NCI-H1436 (cell line): ENCODE results near the gene FBLN2.
"Not testable (repeated sequence)": the region's sequence is repeated elsewhere in the genome, so short reads cannot be mapped to it uniquely, and the experiment has no call there.

Source experiments
- DNase-seq: peaks from one replicate; lab custom pipeline; 2025; lab: John Stamatoyannopoulos, UW

Gene FBLN2

GRCh38 chr3:13513913-13514517 lies 34.9 kb upstream of the FBLN2 start:
- no peak for DNase-seq

DNA sequence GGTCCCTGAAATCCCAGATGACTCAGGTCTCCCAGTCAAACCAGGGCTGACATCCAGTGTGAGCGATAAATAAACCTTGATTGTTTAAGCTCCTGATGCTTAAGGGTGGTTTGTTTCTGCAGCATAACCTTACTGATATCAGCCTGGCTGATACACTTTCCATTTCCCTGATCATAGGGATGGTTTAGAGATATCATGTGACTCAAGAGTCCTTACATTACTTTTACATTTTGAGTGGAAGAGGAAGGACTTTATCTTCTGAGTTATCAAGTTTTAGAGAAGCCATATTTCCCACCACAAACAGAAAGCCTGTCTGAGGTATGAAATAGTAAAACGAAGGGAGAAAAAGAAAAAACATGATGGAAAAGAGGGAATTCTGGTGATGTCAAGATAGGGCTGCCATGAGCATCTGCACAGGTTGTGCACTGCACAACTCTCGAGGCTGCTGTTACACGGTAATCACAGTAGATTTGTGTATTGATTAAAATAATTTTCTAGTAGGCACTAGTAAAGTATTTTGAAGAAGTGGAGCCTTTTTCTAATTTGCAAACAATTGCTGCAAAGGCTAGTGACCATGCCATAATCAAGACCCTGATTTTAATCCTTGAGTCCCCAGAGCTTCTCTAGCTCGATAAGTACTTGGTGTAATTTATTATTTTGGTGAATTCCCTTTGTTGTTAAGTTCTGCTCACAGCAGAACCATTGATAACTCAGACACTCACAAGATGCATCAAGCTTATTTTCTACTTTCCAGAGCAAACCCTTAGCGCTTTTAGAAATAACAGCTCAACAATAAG lies 34.1 kb upstream of the FBLN2 start:
- no peak for DNase-seq

DNA sequence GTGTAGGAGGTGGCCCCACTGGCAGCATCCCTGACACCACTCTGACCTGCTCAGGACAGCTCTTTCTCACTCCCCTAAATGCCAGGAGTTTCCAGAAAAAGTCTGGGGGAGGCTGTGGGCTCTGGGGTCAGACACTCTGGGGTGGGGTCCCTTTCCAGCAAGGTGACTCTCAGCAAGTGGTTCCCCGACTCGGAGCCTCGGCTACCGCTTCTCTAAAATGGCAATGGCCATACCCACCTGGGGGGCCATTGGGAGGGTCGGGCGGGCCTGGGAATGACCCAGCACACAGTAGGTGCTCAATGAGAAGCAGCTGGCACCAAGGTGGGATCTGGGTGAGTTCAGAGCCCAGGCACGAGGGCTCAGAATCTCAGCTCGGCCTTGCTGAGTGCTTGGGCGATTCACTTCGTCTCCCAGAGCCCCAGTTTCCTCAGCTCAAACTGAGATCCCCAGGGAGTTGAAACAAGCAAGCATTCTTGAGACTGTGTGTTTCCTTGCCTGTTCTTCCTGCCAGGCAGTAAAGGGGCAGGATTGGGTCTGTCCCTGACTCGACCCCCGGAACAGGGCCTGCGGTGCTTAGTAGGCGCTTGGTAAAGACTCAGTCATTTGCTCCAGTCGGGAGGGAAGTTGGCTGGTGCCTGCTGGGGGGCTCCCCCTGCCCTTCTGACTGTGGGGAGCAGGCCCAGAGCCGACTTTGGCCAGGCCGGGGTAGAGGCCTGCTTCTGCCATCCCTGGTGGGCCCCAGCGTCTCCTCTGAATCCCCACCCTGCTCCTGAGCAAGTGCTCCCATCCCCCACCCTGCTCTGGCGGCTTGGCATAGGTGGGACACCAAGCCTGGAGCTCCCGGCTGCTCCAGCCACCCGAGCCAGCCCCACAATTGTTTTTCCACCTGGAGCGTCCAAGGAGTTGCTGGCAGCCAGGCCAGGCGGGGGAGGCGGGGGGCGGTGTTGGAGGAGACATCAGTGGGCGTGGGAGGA lies 32.9 kb upstream of the FBLN2 start:
- no peak for DNase-seq

- DNase-seq: no peak
These were observed 32.2 kb upstream of the FBLN2 start for GRCh38 chr3:13516760-13517135.

DNA sequence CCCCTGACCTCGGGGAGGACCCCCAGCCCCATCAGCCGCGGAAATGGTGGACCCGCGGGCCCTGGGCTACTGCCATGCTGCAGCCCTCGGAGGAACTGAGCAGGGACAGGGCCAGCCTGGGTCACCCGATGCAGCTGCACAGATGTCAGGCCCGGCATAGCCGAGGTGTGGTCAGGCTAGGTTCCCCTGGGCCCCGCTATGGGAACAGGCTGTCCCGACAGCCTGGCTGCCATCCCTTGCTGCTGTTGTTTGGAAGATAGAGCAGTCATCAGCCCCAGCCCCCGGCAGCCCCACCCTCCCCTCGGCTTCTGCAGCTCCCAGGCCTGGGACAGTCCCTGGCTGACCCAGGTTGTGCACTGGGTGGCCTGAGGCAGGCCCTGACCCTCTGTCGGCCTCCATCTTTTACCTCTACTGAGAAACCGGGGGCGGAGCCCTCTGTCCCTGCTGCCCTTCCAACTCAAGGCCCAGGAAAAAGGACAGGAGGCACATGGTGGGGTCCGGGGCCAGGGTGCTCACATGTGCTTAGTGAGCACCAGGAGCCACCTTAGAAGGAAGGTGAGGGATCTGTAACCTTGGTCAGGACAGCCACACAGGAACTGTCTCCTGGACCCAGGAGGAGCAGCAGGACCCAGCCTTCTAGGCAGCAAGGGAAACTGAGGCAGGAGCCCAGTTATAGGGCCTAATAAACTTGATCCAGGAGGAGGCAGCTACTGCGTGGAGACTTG lies 31.5 kb upstream of the FBLN2 start:
- no peak for DNase-seq

GRCh38 chr3:13518516-13518953 lies 30.4 kb upstream of the FBLN2 start:
- DNase-seq: no peak

GRCh38 chr3:13519006-13519791 lies 29.7 kb upstream of the FBLN2 start:
- no peak for DNase-seq

- DNase-seq: no peak
These were observed 28.5 kb upstream of the FBLN2 start for GRCh38 chr3:13520326-13520880.

GRCh38 chr3:13521309-13521708 lies 27.6 kb upstream of the FBLN2 start:
- no peak for DNase-seq

GRCh38 chr3:13521749-13522148 lies 27.2 kb upstream of the FBLN2 start:
- not testable (repeated sequence) for DNase-seq

- no peak for DNase-seq
These were observed 26.7 kb upstream of the FBLN2 start for GRCh38 chr3:13522236-13522635.

GRCh38 chr3:13524979-13525669 lies 23.8 kb upstream of the FBLN2 start:
- DNase-seq: no peak

DNA sequence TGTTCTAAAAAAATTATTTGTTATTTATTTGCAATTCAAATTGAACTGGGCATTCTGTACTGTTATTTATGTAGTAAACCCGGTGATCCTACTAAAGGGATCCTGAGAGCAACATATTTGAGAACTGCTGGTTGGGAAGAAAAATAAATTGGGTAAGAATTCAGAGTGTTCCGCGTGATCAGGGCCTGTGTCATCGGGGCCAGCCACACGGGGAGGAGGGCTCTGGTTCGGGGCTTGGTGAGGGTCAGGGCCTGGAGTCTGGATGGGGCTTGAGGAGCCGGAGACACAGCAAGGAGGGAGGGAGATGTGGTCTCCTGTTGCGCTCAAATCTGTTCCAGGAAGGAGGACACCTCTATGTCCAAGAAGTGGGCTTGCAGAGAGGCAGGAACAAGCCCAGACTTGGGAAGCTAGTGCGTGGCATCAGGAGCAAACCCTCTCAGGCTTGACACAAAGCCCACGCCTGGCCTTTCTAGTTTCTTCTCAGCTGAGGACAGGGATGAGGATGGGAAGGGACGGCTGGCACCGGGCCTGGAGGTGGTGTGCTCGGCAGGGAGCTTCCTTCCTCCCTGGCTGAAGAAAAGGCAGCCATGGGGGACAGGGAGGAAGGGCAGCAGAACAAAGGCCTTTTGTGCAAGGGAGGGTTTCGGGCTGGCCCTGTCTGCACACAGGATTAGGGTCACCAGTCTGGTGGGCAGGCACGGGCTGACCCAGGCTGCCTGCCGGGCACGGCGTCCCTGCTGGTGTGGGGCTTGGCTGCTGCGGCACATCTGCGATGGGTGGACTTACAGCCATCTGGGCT lies 22.9 kb upstream of the FBLN2 start:
- DNase-seq: no peak

DNA sequence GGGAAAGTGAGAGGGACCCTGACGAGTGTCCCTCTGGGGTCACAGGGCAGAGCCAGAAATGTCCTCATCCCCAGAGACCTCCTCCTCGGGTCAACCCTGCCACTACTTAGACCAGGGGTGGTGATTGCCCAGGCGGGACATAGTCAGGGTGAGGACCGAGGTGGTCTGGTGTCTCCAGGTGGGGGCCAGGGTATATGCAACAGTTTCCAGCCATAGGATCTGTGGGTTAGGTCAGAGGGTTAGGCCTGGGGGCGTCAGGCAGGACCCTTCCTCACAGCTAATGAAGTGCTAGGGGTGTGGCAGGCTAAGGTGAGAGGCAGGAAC lies 22.3 kb upstream of the FBLN2 start:
- DNase-seq: no peak

- no peak for DNase-seq
These were observed 20.6 kb upstream of the FBLN2 start for GRCh38 chr3:13528217-13528867.

GRCh38 chr3:13529196-13530112 lies 19.5 kb upstream of the FBLN2 start:
- no peak for DNase-seq

GRCh38 chr3:13530241-13531009 lies 18.5 kb upstream of the FBLN2 start:
- no peak for DNase-seq
